Measurements from ENCODE around the gene SLMAP.
"Not testable (repeated sequence)": the region's sequence is repeated elsewhere in the genome, so short reads cannot be mapped to it uniquely, and the experiment has no call there.

SLMAP gene

DNA sequence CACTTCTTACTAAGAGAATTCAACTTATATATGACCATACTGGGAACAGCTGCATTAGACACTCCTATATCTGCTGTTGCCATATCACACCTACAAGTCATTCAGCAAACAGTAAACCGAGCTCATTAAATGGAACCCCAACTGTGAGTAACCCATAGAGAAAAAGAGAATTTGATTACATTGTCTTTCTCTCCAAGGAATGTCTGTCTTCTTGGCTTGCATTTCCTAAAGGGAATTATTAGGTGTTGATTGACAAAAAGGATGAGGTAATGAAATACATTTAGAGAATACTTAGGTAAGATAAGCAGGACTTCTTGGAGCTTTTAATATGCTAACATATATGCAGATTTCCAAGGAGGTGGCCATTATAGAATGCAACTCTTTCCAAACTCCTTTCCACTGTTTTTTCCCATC is 76.8 kb downstream of the SLMAP start:
- DNase-seq = no peak

DNA sequence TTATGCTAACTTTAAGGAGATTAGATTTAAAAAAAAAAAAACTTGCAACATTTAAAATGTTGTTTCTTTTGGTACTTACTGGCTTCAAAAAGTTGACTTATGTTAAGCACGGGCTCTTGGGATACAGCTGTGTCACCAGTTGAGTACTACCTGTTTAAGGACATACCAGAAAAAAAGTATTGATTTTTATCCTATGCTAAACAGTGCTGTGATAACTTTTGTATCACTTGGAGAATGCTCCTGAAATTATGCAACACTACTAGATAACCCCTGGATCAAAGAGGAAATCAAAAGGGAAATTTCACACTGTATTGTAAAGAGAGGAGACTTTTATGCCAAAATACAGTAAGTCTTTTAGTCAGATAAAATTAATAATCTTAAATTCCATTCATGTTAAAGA is 77.7 kb downstream of the SLMAP start:
- no peak for DNase-seq

DNA sequence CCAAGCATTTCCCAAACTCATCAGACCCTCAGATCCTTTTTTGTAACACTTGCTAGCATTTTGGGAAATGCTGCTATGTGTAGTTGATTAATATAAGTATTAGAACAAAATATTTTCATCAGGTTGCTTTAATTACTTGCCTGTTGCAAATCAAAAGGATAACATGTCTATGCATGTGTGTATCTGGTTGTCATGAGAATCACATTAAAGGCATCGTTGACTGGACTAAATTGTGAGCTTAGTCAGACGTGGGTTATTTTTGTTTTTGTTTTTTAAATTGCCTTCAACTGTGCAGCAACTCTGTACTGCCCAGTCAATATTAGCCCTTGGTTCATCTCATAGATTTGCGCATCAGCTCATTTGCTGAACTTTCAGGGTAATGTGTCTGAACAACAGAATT is 81.6 kb downstream of the SLMAP start:
- no peak for DNase-seq

DNA sequence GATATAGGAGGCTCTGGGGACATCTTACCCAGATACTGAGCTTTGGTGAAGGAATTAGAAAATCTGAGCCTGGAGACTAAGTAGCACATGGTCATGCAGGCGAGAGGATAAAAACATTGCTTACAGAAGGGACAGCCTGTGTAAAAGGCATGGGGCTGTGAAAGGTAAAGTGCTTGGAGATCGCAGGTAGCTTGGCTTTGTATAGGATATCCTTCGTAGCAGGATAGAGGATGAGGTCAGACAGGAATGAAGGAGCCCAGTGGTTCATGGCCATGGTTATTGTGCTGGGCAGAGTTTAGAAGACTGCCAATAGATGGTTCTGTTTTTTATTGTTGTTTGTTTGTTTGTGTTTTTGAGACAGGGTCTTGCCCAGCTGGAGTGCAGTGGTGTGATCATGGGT is 82.5 kb downstream of the SLMAP start:
- DNase-seq = no peak

DNA sequence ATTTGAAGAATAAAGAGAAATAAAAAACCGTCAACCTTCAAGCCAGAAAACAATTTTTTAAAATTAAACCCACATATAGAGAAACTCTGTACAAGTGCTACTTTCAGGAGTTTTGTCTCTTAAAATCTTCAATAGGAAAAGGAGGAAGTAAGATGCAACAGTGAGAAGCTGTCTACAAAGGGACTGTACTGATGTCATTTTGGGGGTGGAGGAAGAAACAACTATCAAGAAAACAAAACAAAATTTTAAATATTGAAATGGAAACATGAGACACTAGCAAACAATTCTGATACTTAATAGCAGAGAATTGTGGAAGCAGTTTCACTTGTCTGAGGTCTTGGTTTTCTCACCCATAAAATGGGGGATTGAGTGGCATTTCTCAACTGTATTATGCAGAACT is 84.4 kb downstream of the SLMAP start:
- no peak for DNase-seq

DNA sequence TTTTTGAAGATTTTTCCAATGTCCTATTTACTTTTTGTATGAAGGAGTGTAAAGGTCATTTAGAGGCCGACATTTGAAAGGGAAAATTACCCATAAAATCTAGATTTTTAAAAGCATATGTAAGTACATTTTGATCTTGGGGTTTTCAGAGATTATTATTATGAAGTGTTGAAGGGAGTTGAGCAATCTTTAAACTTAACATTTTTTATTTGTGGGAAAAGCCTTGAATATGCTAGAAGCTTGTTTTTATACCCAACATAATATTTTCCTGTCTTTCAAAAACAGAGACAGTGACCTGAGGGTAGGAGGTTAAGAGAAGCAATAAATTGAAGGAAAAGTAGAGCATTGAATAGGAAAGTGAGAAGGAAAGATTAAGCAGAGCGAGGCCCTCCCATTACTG is 85.7 kb downstream of the SLMAP start:
- DNase-seq = no peak

DNA sequence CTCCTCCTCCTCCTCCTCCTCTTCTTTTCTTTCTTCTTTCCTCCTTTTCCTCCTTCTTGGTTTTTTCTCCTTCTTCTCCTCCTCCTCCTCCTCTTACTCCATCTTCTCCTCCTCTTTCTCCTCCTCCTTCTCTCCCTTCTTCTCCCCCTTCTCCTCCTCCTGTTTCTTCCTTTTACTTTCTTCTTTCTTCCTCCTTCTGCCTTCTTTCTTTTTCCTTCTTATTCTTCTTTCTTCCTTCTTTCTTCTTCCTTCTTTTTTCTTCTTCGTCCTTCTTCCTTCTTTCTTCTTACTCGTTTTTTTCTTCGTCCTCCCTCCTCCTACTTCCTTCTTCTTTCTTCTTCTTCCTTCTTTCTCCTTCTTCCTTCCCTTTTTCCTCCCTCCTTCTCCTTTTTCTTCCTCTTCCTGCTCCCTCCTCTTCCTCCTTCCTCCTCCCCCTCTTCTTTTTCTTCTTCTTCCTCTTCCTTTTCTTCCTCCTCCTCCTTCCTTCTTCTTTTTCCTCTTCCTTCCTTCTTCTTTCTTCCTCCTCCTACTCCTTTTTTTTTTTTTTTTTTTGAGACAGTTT is 92.1 kb downstream of the SLMAP start:
- no peak for DNase-seq

DNA sequence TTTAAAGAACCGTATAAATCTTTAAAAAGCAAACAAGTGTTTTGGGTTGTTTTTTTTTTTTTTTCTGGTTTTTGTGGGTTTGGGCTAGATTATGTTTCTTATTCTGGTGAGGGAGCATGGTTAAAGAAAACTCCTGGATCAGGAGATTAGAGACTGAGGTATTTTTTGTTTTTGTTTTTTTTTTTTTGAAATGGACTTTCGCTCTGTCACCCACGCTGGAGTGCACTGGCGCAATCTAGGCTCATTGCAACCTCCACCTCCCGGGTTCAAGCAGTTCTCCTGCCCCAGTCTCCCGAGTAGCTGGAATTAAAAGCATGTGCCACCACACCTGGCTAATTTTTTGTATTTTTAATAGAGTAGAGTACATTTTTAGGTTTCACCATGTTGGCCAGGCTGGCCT is 95.2 kb downstream of the SLMAP start:
- DNase-seq = no peak

DNA sequence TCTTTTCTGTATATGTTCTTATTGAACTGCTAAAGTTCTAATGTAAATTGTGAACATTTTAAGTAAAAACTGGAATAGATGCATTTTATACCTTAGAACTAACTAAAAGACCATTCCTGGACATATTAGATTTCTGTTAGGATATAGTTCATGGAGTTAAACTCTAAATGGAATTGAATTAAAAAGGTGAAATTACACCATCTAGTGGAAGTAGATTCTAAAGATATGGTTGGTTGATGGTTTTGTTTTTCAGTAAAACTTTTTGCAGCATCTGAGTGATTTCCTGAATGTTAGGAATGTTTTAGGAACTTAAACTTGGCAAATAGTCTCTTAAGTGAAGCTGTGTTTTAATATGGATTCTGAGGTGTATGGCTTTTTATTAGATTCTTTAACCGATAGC is 96.8 kb downstream of the SLMAP start:
- DNase-seq = no peak

DNA sequence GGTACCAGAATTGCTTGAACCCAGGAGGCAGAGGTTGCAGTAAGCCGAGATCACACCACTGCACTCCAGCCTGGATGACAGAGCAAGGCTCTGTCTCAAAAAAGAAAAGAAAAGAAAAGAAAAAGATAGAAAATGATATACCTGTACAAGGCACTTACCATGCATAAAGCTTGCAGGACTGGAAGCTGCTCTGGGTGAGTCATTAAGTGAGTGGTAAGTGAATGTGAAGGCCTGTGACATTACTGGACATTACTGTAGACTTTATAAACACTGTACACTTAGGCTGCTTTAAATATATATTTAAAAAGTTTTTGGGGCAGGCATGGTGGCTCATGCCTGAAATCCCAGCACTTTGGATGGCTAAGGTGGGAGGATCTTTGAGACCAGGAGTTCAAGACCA is 99.2 kb downstream of the SLMAP start:
- DNase-seq = no peak

DNA sequence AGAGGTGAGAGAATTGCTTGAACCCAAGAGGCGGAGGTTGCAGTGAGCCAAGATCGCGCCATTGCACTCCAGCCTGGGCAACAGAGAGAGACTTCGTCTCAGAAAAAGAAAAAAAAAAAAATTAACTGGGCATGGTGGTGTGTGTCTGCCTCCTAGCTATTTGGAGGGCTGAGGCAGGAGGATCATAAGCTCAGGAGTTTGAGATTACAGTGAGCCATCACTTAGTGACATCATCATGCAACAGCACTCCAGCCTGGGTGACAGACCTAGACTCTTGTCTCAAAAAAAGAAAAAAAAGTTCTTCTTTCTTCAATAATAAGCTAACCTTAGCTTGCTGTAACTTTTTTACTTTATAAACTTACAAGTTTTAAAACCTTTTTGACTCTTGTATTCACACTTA is 99.8 kb downstream of the SLMAP start:
- no peak for DNase-seq

DNA sequence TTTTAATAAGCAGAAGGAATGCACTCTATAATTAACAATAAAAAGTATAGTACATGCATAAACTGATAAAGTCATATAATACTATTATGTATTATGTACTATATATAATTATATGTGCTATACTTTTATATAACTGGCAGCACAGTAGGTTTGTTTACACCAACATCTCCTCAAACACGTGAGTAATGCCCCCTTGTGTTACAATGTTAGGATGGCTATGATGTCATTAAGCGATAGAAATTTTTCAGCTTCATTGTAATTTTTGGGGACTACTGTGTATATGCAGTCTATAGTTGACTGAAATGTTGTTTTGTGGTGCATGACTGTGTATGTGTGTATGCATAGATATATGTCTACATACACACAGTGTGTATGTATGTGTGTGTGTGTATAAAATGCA is 100.6 kb downstream of the SLMAP start:
- no peak for DNase-seq

DNA sequence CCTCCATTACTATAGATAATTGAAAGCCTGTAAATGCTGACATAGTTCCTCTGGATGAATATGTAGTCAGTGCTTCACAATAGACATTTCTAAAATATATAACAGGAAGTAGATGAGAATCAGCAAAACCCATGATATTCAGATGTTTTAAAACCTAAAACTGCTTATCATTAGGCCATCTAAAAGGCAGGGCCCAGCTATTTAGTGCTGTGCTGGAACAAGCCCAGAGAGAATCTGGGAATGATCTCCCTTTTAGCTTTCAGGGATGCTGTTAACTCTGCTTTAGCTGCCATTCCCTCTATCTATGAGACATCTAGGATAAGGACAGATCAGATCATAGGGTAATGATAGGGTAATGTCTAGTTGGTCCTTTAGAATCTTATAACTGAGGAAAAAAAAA is 106.8 kb downstream of the SLMAP start:
- DNase-seq = no peak

DNA sequence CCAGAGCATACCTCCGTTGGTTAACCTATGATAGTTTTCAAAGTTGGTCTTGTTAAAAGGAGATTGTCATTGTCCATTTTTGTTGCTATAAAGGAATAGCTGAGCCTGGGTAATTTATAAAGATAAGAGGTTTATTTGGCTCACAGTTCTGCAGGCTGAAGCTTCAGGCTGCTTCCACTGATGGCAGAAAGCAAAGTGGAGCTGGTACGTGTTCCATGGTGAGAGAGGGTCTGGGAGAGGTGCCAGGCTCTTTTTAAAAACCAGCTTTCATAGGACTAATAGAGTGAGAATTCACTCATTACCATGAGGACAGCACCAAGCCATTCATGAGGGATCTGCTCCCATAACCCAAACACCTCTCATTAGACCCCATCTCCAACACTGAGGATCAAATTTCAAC is 107.3 kb downstream of the SLMAP start:
- no peak for DNase-seq

DNA sequence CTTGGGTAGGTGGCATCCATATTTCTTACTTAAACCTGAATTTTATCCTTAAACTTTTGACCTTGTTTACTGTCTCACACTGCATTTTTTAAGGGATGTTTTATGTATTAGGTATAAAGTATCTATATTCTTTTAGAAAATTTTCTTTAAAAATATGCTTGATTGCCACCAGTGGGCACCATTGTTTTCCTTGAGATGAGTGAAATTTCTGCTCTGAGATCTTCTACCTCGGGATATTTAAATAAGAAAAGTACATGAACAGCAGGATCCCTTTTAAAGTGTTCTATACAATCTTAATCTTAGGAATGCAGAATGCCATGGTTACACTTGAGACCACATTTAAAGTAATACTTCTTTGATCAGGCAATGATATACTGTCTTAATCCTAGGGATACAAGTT is 108.7 kb downstream of the SLMAP start:
- no peak for DNase-seq

DNA sequence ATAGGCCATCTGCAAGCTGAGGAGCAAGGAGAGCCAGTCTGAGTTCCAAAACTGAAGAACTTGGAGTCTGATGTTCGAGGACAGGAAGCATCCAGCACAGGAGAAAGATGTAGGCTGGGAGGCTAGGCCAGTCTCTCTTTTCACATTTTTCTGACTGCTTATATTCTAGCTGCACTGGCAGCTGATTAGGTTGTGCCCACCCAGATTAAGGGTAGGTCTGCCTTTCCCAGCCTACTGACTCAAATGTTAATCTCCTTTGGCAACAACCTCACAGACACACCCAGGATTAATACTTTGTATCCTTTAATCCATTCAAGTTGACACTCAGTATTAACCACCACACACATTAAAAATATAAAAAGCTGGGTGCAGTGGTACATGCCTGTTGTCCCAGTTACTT is 113.0 kb downstream of the SLMAP start:
- not testable (repeated sequence) for DNase-seq

DNA sequence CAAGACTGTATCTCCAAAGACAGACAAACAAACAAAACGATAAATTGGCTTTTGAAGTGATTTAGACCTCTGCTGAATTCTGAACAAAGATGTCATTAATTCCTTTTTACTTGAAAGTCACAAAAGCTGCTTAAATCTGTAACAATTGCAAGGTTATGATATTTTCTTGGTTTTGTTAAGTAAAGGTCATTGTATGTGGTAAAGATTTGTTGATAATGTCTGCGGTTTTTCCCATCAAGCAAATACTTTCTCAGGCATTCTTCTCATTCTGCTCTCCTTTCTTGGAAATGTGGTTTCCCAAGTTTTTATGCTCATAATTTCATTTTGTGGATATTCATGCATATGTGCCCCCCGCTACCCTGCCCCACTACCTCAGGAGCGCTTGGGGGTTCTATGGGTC is 116.5 kb downstream of the SLMAP start:
- DNase-seq = no peak

DNA sequence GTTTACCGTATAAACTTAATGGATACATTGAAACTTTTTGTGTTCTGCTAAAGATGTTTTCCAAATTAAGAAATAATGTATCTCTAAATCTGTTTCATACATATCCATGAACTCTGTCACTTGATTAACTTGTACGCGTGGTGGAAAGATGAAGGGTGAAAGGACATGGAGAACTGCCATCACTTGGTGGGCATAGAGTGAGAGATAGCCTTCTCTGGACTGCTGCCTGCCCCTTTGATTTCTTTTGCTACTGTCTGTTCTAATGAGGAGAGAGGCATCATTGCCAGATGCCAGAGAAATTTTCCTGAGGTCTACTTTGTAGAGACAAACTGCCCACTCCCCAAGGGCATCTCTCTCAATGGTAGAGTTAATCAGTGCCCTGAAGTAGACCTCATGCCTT is 120.5 kb downstream of the SLMAP start:
- no peak for DNase-seq

DNA sequence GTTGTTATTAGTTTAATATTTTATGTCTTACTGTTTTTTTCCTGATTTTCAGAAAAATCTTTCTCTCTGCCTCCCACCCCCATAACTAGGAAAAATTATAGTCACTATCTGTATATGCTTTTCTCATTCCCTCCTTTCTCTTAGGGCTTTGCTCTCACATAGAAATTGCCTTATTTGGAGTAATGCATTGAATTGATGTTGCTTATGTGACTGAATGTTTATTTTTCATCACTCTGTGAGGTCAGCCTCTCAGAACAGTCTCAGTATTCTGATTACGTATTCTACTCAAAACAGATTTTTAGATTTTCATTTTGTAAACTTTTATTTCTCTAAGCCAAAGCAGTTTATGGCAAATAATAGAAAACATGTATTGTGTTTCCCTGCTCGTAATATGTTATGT is 121.0 kb downstream of the SLMAP start:
- DNase-seq = no peak

DNA sequence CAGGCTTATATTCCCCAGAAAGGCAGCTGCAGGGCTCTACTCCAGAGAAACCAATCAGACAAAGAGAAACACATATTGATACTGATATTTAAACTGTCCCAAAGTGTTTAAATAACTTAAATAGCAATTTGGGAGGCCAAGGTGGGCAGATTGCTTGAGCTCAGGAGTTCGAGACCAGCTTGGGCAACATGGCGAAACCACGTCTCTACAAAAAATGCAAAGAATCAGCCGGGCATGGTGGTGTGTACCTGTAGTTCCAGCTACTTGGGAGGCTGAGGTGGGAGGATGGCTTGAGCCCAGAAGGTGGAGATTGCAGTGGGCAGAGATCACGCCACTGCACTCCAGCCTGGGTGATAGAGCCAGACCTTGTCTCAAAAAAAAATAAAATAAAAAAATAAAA is 128.3 kb downstream of the SLMAP start:
- not testable (repeated sequence) for DNase-seq

DNA sequence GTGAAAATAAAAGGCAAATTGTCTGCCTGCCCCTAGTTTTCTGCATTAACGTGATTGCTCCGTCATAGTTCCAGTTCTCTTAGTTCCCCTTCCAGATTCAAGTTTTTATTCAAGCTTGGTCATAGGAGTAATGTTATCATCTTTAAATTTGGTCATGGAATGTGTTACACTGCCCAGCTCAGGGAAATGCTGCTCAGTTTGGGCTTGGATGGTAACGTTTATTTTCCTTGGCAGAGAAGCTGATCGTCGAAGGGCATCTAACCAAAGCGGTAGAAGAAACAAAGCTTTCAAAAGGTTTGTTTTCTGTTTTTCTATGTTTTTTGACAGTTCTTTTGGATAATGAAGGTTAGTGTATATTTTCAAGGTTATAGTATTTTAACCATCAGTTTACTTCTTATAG is 133.7 kb downstream of the SLMAP start:
- DNase-seq = no peak

DNA sequence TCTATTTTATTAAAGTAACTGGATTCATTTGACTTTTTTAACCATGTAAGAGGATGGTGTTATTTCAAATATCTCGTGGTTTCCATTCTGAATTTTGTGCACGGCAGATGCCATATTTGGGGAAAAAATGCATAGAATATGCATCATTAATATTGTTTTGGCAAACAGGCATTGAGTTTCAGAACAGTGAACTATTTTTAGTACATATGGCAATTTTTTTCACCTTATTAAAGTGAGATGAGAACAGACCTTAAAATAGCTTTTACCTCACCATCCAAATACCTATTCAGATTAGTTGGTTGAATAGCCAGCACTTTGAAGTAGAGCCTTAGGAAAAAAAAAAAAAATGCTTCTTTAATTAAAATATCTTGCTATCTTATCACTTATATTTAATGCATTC is 134.8 kb downstream of the SLMAP start:
- DNase-seq = no peak

DNA sequence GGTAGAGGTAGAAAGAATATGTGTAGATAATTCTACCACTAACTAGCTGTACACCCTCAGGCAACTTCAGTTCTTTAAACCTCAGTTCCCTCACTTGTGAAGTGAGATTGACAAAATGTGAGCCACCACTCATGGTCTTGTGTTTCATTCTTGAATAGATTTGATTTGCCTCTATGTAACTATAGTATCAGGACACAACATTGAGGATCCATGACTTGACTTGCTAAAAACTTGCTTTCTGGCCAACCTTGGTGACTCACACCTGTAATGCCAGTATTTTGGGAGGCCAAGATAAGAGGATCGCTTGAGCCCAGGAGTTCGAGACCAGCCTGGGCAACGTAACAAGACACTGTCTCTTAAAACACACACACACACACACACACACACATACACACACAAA is 136.3 kb downstream of the SLMAP start:
- no peak for DNase-seq

DNA sequence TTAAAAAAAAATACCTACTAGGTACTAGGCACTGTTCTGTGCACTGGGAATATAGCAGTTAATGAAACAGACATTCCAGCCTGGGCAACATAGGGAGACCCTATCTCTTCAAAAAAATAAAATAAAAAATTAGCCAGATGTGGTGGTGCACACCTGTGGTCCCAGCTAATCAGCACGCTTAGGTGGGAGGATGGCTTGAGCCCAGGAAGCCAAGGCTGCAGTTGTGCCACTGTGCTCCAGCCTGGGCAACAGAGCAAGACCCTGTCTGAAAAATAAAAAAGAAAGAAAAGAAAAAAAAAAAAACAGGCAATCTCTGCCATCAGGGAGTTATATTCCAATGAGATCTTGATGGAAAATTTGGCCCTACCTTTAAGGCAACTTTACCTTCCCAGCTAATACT is 137.0 kb downstream of the SLMAP start:
- DNase-seq = no peak

DNA sequence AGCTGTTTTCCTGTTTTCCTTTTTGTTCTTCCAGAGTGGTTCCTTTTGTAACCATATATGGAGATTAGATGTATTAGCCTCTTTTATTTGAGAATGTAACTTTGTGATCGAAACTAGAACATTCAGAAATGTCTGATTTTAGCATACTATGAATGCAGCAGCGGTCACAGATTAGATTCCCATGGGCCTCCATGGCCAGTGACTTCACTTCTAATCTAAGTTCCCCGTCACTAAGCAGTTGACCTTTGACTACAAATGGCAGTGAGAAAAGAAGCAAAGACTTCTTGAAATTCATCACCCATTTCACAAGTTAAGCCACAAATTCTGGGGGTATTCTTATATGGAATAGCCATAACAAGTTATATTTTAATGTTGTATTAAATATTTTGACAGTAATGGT is 137.6 kb downstream of the SLMAP start:
- DNase-seq = no peak

DNA sequence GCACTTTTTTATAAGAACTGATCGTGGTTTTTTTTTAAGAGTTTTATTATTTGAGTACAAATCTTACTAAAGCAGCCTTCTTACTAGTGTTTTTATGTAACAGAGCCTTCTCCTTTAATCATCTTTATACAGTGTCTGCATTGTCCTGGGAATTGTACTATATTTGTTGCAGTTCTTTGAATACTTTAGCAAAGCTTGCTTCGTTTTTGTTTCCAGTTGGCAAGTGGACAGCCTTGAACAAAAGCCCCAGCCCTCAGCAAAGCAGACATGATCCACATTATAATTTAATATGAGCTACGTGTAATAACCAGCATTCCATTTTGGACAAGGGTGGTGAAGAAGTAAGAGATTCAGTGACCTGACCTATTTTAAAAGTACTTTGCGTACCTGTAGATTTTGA is 139.9 kb downstream of the SLMAP start:
- DNase-seq = no peak

Measured in activated CD4-positive, alpha-beta T cell treated with anti-CD3 and anti-CD28 coated beads, Interleukin-2, amount 50 U/mL, for 16 hours (primary cell).